GM12878 (cell line): ENCODE data around the gene DGLUCY.

Source experiments
- CEBPZ ChIP-seq: fragments of 150-350 bp; IDR thresholded peaks from 2 replicates; pipeline ENCODE4 v1.6.1; 2016; ENCODE audit warnings: low read depth, low read length
- IRF3 ChIP-seq: fragments of 450-650 bp; IDR thresholded peaks from 2 replicates; pipeline ENCODE4 v1.6.1; 2014; ENCODE audit warnings: mild to moderate bottlenecking
- PKNOX1 ChIP-seq: fragments of 450-650 bp; IDR thresholded peaks from 2 replicates; pipeline ENCODE4 v1.6.1; 2016; ENCODE audit warnings: mild to moderate bottlenecking
- REST ChIP-seq: IDR thresholded peaks from 2 replicates; pipeline ENCODE4 v1.6.1; 2012; ENCODE audit warnings: mild to moderate bottlenecking, low read depth, low read length
- RFX5 ChIP-seq: IDR thresholded peaks from 2 replicates; pipeline ENCODE4 v1.6.1; 2011; ENCODE audit warnings: low read depth, low read length, improper control_type of control experiment
- RUNX3 ChIP-seq: IDR thresholded peaks from 2 replicates; pipeline ENCODE4 v1.6.1; 2012; ENCODE audit warnings: low read length, inconsistent platforms
- SP1 ChIP-seq: IDR thresholded peaks from one replicate; pipeline ENCODE4 v1.6.1; 2011; ENCODE audit warnings: low read depth, low read length
- USF2 ChIP-seq: IDR thresholded peaks from 2 replicates; pipeline ENCODE4 v1.6.1; 2011; ENCODE audit warnings: low read depth, low read length, improper control_type of control experiment, borderline replicate concordance
- YBX1 ChIP-seq: fragments of 450-650 bp; IDR thresholded peaks from 2 replicates; pipeline ENCODE4 v1.6.1; 2016; ENCODE audit warnings: antibody characterized with exemption
- TF ChIP-seq, protein P1 (sequence below), 3 experiments: IDR thresholded peaks in 2 of 3; conservative IDR thresholded peaks in 1 of 3; 2 replicates each; pipeline ENCODE4 v1.5.1; 2011; ENCODE audit warnings: low read depth in 3 of 3, low read length in 3 of 3, mild to moderate bottlenecking in 3 of 3, control low read depth in 2 of 3, moderate library complexity in 2 of 3, inconsistent platforms in 1 of 3, mixed read lengths in 1 of 3; ENCODE audit not compliant: control insufficient read depth in 2 of 3, insufficient read depth in 1 of 3; ENCODE audit errors: extremely low read depth in 1 of 3

DNA sequence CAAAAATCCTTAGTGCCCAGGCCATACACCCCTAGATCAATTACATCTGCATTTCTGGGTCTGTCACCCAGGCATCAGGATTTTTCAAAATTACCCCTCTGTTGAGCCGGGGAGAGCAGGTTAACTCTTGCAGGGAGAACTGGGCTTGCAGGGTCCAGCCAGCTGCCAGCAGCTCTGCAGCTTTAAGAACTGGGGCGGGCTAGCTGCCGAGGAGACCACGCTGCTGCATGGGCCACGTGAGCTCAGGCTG lies at the start of gene DGLUCY:
- TF ChIP-seq RUNX3 (no peak), USF2 (peak; percentile 76), PKNOX1 (no peak), RFX5 (no peak), CEBPZ (no peak), REST (no peak), IRF3 (no peak), SP1 (no peak), YBX1 (no peak)
- TF ChIP-seq, protein P1, sequence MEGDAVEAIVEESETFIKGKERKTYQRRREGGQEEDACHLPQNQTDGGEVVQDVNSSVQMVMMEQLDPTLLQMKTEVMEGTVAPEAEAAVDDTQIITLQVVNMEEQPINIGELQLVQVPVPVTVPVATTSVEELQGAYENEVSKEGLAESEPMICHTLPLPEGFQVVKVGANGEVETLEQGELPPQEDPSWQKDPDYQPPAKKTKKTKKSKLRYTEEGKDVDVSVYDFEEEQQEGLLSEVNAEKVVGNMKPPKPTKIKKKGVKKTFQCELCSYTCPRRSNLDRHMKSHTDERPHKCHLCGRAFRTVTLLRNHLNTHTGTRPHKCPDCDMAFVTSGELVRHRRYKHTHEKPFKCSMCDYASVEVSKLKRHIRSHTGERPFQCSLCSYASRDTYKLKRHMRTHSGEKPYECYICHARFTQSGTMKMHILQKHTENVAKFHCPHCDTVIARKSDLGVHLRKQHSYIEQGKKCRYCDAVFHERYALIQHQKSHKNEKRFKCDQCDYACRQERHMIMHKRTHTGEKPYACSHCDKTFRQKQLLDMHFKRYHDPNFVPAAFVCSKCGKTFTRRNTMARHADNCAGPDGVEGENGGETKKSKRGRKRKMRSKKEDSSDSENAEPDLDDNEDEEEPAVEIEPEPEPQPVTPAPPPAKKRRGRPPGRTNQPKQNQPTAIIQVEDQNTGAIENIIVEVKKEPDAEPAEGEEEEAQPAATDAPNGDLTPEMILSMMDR (IDR thresholded peaks at IDR 0.05 in 2 of 3, conservative IDR thresholded peaks at IDR 0.05 in 1 of 3; ENCODE audit: control insufficient read depth in 2 of 3, extremely low read depth in 1 of 3, insufficient read depth in 1 of 3, low read depth in 3 of 3, low read length in 3 of 3), result no peak; a peak in 1 of 6 replicates
